ENCODE measurements around the gene GALNT10.
A peak's percentile ranks its signal among the peaks of the same experiment; 100 is the strongest.

Gene GALNT10

DNA sequence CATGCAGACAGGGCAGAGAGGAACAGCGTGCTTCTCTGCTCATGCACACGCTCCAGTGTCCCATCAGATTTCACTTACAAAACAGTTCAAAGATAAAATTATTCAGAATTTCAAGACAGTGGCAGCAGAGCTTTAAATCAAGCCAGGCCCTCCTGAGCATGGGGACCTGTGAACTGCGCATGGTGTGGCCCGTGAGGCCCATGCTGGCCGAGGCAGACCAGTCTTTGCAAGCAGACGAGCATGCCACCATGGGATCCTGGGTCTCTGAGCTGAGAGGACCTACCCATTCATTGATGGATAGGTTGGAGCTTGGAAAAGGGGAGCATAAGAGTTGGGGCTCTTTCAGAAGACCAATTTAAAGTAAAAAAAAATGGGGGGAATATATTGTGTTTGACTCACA lies 220.3 kb downstream of the GALNT10 start:
- no peak for DNase-seq

DNA sequence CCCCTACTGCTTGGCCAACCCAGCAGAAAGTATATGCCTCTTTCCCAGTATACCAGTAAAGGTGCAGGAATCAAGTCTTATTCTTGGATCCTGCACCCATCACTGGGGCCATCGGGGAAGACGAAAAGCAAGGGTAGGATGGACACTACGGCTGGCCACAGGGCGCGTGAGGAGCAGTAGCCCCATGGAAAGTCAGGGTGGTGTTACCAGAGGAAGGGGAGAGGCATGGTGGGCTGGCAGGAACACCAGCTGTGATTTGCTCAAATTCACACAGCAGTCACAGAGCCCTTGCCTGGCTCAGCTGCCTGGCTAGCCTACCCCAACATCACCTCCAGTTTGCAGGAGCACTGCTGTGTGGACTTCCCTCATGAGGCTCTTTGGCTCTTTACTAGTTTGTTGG lies 220.8 kb downstream of the GALNT10 start:
- DNase-seq = no peak

DNA sequence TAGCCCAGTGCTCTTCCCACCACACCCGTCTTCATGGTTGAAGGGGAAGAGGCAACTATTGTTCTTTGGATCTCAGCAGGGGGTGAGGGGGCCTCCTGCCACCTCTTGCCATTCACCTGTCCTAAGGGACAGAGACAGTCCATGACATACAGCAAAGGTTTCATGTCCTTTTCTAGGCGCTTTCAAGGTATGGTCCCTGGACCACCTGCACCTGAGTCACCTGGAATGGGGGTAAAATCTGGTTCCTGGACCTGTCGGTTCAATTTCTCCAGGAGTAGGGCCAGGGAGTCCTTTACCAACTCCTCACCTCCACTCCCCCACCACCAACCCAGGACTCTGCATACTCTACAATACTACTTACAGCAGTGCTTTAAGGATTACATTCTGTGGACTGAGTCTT lies 221.8 kb downstream of the GALNT10 start:
- no peak for DNase-seq

DNA sequence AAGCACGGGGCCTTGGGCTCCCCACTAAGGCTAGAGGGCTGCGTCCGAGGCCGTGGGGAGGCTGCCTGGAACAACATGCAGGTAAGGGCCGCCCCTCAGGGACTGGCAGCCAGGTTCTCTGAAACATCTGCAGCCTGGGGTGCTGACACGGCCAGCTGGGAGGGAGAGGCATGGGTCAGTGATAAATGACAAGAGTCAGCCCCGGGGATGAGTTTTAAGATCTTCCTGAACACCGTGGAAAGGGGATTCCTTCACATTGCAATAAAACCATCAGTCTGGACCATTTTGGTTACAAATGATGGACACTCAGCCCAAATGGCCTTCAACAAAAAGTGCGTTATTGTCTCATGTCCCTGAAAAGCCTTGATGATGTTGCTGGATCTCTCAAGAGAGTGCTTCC lies 222.4 kb downstream of the GALNT10 start:
- no peak for DNase-seq

DNA sequence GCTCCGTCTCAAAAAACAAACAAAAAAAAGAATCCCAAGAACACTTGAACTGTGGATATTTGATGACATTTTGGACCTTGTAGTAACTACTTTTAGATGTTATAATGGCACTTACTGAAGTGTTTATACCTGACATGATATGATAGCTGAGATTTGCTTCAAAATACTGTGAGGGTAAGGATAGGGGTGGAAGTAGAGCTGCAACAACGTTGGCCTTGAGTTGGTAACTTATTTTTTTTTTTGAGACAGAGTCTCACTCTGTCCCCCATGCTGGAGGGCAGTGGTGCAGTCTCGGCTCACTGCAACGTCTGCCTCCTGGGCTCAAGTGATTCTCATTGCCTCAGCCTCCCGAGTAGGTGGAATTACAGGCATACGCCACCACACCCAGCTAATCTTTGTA lies 224.6 kb downstream of the GALNT10 start:
- no peak for DNase-seq

DNA sequence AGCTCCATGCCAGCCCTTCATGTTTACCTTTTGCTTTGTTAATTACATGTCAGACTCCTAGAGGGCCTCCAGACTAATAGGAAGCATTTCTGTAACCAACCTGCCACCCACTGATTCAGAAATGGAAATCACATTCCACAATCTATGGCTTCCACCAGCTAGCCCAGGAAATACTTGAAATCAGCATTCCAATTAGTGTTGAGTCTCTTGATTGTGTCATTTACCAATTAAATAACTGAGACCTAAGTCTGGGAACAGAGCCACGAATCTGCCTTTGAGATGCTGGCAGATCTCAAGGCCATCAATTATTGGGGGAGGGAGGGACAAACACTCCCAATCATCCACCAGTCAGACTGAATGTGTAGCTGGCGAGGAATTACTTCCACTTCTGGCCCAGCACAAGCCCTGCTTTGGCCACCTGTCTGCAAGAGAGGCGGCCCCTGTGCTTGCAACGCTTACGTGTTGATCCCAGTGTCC lies 227.8 kb downstream of the GALNT10 start:
- DNase-seq = no peak

DNA sequence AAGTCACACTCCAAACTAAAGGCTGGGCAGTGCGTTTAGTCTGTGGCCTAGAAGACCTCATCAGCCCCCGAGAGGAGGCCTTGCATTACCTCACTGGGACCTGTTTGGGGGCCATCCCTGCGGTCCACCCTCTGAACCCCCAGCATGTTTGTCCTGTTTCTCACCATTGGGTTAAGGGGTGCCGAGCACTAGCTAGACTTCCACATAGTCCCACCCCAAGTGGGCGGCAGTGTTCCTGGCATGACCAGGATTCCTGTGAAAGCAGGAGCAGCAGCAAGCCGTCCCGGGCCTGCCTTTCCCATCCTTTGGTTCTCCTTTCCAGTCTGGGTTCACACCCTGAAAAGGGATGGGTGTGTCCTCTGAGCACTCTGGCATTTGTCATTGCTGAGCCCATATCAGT lies 228.7 kb downstream of the GALNT10 start:
- no peak for DNase-seq

DNA sequence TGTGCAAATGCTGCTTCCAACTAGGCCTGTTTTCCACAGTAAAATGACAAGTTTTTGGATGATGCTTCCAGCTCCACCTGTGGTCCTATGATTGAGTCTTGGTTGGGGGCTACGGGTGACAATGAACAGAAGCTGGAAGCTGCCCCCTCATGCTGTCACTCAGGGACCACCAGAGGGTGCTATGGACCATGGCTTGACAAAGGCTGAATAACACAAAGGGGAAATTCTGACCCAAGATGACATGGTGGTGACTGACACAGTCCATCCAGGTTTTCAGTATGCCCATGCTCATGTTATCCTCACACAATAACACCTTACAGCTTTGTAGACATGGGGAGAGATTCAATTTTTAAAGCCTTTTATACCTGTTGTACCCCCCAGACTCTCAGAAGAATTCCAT lies 231.3 kb downstream of the GALNT10 start:
- no peak for DNase-seq

DNA sequence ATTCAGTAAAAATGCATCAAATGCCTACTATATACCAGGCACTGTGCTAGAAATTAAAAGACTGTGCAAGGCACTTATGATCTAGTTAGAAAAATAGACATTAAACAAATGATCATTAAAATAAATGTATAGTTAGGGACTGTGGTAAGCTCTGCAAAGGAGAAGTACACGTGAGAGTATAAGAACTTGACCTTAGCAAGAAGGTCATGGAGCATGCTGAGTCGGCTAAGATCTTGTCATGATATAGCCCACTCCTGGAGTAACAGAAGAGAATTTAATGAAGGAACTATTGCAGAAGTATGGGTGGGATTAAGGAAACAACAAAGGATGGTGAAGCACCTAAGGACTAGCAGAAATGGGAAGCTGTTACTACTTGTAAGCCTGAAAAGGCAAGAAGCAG lies 231.8 kb downstream of the GALNT10 start:
- no peak for DNase-seq

DNA sequence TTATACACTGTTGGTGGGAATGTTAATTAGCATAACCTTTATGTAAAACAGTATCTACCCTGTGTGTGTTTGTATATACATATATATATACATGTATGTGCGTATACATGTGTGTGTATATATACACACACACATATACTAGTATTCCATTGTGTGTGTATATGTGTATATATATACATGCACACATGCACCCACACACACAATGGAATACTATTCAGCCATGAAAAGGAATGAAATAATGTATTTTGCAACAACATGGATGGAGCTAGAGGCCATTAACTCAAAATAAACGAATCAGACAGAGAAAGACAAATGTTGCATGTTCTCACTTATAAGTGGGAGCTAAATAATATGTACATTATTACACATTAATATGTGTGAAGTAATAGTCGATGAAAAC lies 237.7 kb downstream of the GALNT10 start:
- DNase-seq = no peak

DNA sequence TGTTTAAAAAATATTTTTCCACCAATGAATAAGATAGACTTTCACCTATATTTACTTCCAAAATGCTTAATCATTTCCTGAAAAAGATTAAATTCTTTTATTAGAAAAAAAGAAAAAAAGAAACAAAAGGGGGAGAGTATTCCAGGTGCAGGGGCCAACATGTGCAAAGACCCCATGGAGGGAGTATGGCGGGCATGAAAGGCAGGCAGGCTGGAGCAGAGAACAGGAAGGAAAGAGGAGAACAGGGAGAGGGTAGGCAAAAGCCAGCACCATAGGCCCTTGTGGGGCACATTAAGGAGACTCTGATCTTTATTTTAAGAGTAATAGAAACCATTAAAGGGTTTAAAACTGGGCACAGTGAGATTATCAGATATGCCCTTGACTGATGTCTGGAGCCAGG lies 238.8 kb downstream of the GALNT10 start:
- no peak for DNase-seq

DNA sequence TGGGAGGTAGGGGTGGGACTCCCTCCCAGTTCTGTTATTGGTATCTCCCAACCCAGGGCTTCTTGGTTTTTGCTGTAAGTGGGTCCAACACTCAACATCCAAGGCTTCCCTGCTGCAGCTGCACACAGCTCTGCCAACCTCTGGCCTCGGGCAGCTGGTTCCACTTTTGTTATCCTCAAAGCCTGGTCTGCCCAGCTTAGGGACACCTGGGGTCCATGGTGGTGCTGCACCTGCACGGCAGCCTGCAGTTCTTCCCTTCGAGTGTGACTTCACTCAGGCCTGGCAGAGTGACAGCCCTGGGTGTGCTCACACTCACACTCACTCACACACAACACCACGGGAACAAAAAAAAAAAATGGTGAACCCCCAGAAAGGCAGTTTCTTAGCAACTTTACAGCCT lies 239.9 kb downstream of the GALNT10 start:
- no peak for DNase-seq

DNA sequence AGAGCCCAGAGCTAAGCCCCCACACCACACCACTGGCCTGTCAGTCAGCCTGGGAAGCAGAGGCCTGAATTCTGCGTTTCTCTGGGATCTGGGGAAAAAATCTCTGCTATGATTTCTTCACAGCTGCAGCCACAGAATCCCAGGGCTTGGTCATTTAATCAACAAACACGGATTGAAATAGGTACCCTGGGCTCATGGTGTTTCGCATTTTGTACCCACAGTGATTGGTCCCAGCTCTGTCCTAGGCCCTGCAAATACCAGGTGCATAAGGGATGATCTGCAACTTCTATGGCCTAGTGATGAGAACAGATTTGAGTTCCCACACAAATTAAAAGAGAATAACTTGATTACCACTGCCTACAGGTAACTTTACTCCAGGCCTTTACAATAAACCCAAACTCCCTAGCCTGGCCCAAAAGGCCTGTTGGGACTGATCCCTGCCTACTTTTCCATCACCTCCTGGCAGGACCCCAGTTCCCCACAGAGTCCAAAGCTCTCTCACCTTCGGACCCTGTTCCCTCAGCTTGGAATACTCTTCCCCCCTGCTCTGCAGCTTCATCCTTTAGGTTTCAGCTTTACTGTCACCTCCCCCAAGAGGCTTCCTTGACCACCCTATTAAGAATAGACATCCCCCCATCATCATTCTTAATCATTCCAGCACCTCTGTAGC lies 240.6 kb downstream of the GALNT10 start:
- no peak for DNase-seq

DNA sequence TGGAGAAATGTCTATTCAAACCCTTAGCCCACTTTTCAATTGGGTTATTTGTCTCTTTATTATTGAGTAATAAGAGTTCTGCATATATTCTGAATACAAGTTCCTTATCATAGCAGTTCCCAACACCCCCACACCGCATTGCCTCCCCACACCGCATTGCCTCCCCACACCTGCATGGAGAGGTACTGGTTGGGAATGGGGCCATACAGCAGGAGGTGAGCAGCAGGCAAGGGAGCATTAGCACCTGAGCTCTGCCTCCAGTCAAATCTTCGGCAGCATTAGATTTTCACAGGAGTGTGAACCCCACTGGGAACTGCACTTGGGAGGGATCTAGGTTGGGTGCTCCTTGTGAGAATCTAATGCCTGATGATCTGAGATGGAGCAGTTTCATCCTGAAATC lies 244.7 kb downstream of the GALNT10 start:
- DNase-seq = no peak

DNA sequence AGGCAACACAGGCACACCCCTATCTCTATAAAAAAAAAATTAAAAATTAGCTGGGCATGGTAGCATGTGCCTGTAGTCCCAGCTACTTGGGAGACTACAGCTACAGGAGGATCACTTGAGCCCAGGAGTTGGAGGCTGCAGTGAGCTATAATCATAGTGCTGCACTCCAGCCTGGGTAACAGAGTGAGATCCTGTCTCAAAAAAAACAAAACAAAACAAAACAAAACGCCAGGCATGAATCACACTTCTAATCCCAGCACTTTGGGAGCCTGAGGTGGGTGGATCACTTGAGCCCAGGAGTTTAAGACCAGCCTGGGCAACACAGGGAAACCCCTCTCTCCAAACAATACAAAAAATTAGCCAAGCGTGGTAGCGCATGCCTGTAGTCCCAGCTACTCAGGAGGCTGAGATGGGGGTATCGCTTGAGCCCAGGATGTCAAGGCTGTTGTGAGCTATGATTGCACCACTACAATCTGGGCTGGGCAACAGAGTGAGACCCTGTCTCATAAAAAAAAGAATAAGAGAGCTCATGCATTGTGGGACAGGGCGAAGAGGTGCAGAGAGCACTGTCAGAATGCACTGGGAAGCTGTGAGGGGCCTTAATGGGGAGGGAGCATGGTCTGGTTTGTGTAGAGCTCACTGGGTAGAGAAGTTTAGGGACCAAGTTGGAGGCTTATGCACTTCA lies 246.9 kb downstream of the GALNT10 start:
- no peak for DNase-seq

DNA sequence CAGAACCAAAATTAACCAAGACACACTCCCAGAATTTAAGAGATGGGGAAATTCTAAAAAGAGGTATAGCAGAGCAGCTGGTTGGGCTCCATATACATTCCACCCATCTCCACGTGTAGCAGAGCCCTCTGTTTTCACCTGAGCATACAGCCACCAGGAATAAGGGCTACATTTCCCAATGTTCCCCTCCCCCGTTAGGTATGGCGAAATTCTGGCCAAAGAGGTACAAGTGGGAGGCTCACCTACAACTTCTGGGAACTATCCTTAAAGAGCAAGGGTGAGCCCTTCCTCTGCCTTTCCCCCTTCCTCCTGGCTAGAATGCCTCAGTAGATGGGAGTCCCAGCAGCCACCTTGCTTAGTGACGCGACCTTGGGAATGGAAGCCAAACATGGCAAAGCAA lies 250.0 kb downstream of the GALNT10 start:
- DNase-seq = no peak

DNA sequence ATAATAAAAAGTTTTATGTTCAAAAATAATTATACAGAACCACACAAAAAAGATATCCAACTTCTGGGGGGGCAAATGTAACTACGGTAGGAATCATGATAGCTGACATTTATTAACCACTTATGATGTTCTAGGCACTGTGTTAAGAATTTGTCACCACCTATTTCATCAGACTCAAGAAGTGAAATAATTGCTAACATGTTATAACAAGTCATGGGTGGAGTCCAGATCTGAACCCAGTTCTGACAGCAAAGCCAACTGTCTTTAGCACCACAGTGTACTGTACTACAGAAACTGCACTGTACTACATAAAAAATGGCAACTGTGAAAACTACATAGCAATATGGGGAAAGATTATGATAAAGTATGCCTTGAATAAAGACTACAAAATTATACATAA lies 252.3 kb downstream of the GALNT10 start:
- DNase-seq = no peak

DNA sequence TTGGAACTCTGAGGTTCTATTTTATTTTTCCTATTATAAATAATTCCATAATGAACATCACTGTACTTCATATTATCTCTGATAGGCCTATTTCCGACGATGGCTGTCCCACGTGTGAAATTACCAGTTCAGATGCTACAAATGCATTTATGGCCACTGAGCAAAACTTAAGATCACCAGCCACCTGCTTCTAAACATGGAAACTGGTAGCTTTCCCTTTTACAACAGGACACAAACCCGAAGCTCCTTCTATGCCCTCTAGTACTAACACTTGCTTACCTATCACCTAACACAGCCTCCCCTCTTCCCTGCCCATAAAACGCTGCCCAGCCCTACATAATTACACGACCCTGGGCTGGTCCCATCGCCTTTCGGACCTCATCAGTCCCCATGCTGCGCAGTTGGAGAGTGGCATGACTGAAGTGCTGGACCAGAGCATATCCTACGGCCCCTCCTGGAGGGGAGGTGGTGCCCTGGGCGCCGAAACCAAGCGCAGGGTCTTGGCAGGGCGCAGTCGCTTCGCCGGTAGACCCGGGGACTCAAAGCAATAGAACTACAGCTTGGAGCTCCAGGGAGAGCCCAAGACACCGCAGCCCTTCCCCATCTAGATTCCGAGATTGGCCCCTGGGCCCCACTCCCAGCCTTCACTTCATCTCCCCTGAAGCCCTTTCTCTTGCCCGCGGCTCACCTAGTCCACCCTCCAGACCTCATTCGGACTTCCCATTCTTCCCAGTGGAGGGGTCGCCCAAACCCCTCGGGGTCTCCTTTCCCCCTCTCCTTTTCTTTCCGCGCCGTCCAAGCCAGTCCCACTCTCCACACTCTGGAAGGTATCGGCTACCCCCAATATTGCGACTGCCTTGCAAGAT lies 254.3 kb downstream of the GALNT10 start:
- DNase-seq = peak; percentile 10

DNA sequence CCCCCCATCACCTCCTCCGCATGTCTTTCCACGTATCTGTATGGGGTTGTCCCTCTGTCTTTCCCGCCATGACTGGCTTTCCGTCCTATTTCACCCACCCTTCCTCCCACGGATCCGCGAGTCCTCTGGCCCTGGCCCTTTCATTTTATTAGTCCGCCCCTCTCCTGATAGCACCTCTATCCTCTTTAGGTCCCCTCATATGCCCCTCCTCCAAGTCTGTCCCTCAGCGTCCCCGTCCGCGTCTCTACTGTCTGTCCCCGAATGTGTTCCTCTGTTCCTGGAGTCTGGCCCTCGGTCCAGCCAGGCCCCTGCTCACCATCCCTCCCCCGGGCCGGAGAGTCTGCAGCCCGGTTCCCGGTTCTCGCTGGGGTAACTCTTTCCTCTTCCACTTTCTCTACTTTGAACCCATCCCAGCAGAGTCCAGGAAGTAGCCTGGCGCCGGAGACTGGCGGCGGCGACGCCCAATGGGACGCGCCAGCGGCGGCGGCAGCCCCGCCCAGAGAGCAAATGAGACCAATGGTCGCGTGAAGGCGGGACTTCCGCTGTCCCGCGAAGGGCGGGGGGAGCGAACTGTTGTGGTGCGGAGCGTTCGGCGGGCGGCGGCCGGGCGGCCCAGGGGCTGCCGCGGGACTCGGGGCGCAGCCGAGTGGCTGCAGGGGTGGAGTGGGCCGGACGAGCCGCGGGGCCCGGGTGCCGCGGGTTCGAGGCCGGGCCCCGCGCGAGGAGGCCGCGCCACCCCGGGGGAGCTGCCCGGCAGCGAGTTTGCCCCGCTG lies 255.1 kb downstream of the GALNT10 start, which contains the start of gene SAP30L:
Gene SAP30L (plus strand): TSS at position 576 of the 773 bp plus-strand sequence. CDS start 608 bp downstream, outside the sequence.
- DNase-seq = peak; percentile 97

DNA sequence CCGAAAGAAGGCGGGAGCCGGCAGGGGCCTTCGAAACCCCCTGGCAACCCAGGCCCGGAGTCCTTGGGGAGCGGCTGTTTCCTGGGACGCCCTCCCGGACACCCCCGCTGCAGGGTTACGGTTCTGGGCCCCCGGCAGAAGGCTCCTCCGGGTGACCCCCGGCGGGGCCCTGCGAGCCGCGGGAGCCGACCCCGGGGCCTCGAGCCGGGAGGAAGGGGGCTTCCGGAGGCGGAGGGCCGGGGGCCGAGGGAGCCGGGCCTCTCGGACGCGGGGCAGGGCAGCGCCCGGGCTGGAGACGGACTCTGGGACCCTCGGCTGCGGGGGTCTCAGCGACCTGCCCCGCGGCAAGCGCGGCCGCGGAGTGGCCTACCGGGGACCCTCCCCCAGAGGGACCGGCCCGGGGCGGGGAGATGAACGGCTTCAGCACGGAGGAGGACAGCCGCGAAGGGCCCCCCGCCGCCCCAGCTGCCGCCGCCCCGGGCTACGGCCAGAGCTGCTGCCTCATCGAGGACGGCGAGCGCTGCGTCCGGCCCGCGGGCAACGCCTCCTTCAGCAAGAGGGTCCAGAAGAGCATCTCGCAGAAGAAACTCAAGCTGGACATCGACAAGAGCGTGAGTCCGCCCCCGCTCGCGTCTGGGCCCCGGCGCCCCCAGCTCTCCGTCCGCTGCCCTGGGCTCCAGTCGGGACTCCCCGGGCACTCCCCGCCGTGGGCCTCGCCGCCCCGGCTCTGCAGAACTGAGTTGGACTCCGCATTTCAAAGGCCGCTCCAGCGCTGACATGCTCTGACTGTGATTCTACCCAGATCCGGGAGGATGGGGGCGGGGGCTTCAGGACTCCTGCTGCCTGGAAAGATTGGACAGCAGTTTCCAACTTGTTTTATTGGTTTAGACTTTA lies 255.9 kb downstream of the GALNT10 start:
- DNase-seq = peak; percentile 51

DNA sequence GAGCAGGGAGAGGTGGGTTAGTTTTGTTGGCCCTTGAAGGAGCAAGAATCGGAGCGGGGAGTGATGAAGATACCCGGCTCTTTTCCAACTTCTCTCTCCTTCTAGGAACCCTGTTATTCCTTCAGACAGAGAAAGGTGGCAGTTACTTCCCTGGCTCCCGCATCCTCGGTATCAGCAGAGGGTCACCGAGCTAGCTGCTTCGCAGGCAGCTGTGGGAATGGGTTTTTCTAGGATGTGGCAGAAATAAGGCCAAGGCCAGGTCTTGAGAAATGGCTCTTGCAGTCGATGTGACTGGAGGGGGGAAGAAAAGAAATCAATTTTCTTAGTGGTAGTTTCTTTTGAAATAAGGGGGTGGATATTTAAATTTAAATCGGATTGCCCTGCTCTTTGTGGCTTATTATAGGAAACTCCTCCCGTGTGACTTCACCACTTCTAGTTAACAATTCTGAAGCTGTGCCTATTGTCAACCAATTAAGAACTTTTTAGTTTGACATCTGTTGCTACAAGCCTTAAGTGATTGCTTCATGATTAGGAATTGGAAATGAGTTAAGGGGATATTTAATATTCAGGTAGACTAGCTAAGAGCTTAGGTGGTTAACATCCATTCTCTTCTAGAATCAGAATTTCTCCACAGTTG lies 256.7 kb downstream of the GALNT10 start:
- DNase-seq = no peak
